Activated naive CD4-positive, alpha-beta T cell treated with anti-CD3 and anti-CD28 coated beads, Interleukin-2, amount 50 U/mL, for 72 hours (primary cell): ENCODE results near the gene SLC9A1. TPM values are rescaled to one million over a fixed set of nuclear protein-coding genes. Genes with fewer than 3 reads are reported as not detected.

Source experiments
- ATAC-seq, 2 donors: fragments of 150-1000 bp; cut with Tn5 transposase; 2 replicates each; pipeline ENCODE4 v1.10.0; 2021; ENCODE audit warnings: mild to moderate bottlenecking in 2 of 2, moderate library complexity in 2 of 2
- DNase-seq, 2 donors: peaks; one replicate each; pipeline ENCODE4 v3.0.0; 2021 to 2022; ENCODE audit warnings: low spot score in 2 of 2
- H3K27ac Mint-ChIP-seq, 2 donors: one replicate each; pipeline ENCODE4 v1.8.0; 2022; ENCODE audit warnings: mild to moderate bottlenecking in 2 of 2, mixed read lengths in 2 of 2
- H3K36me3 Mint-ChIP-seq, 2 donors: one replicate each; pipeline ENCODE4 v1.8.0; 2022; ENCODE audit warnings: mixed read lengths in 2 of 2
- H3K9me3 Mint-ChIP-seq, 2 donors: one replicate each; pipeline ENCODE4 v1.8.0; 2022; ENCODE audit warnings: mixed read lengths in 2 of 2
- total RNA-seq, 2 donors: library from RNA; stranded (reverse); gene quantifications; one replicate each; pipeline ENCODE4 v1.2.3, GENCODE V29; 2022

Gene SLC9A1
- total RNA-seq, 2 donors from 2014 or later, result 16.2 to 18.8 TPM

DNA sequence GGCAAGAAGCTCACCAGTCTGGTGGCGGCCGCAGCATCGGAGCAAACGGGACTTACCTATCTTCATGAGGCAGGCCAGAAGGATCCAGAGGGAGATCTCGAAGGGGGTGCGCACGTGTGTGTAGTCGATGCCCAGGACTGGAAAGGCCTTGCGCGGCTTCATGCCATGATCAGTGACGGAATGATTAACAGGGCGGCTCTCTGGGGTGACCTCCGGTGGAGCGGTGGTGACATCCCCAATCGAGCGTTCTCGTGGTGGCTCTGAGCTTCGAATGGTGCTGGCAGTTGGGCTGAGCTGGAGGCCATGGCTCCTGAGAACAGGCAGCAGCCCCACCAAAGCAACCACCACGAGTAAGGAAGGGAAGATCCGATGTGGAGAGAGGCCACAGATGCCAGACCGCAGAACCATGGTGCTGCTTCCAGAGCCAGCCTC is 982 bp downstream of the SLC9A1 start:
- Mint-ChIP-seq H3K27ac (peak overlapping the region; percentile 96 to 98), H3K36me3 (peaks cover 4 to 14% of the 10 kb centered on the region in 2 donors), H3K9me3 (peaks cover 0 to 5% of the 10 kb centered on the region in 2 donors)
- ATAC-seq (no peak), DNase-seq (no peak)

DNA sequence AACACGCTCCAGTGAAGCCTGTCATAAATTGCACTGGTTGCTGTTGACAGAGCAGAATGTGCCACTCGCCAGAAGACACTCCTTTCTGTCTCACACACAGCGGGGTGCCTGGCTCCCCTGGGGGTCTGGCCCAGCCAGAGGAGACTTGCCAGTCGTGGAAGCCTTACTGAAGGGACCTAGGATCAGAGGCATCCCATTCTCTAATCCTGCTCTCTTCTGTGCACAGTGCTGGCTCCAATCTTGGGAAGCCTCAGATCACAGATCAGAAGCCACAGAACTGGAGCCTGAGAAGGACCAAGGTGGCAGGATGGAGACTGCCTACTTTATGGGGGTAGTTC is 1.4 kb downstream of the SLC9A1 start:
- peaks cover 4 to 14% of the 10 kb centered on the region in 2 donors for H3K36me3 Mint-ChIP-seq
- peaks cover 0 to 5% of the 10 kb centered on the region in 2 donors for H3K9me3 Mint-ChIP-seq
- H3K27ac Mint-ChIP-seq, result peak overlapping the region; percentile 96 to 98
- ATAC-seq (no peak), DNase-seq (no peak)

DNA sequence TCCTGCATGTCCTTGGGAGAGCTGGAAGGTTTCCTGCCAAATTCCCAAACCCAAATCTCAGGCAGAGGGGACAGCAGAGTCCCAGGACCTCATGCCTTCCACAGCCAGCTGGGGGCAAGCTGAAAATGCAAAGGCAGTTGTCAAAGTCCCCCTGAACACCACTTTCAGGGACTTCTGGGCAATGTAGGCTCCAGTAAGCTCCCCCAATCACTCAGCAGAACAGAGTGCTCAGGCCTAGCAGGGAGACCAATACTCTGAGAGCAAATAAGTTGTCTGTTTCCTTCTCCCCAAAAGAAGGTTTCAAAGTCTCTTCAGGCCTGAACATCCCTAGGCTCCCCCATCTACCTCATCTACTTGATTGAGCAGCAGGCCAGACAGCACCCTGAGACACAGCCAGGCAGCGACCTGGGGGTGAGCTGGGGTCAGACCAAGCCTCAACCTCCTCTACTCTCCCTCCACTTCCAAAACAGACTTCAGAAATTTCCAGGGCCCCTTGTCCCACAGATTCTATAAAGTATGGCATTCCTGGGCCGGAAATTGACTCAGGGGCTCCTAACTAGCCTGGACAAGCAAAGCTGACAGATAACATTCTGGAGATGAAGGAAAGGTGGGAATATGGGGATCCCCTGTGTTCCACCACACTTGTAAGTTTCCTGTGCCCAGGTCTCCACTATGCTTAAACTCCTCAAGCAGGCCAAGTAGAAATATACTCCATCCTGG is 1.9 kb downstream of the SLC9A1 start:
- ATAC-seq (no peak), DNase-seq (no peak)
- H3K27ac Mint-ChIP-seq, result peak overlapping the region; percentile 96 to 98
- peaks cover 0 to 5% of the 10 kb centered on the region in 2 donors for H3K9me3 Mint-ChIP-seq
- peaks cover 4 to 14% of the 10 kb centered on the region in 2 donors for H3K36me3 Mint-ChIP-seq

DNA sequence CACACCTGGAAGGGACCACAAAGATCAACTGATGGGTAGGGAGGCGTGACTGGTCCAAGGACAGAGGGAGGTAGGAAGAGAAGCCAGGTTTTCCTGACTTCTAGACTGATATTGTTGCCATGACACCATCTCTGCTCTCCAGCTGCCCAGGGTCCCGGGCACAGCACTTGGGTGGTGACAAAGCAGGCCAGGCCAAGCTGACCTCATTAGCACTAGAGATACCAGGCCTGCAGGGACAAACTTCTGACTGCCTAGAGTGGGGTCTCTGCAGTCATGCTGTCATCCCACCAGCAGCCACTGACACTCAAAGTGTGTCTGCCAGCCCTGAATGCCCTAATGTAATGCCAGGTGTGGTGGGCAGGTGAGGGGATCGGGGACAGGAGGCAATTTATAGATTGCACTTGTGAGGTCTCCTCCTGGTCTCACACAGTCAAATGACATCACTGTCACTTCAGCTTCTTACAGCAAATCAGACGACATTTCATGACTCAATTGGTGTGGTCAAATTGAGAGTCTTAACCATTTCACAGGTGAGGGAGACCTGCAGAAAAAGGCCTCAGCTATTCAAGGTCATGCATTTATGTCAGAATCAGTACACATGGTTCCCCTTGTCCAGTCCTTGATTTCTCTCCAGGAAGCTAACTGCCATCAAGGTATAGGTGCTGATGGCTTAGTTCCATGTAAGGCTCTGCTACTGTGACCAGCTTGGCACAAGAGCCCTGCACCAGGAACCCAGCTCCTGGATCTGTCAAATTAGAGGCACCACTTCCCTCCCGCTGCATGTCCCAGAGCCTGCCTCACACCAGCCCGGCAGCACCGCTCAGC is 2.7 kb downstream of the SLC9A1 start:
- ATAC-seq, result peak; percentile 19 to 21
- Mint-ChIP-seq H3K9me3 (peaks cover 0 to 5% of the 10 kb centered on the region in 2 donors), H3K27ac (peak overlapping the region; percentile 3 to 96), H3K36me3 (peaks cover 4 to 14% of the 10 kb centered on the region in 2 donors)
- DNase-seq, result no peak

DNA sequence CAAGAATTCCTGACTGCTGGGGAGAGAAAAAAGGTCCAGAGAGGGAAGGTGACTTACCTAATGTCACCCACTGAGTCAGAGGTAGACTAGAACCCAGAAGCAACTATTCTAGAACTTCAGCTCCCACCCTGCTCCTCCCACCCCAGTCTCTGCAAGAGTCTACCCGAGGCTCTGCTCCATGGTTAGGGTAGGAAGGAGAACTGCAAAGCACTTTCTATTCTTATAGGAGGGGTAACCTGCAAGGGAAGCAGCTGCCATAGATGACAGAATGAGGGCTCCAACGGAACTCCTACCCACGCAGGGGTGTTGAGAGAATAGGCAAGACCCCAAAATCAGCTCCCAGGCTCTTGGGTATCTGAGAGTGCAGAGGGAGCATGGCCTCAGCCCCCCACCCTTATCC is 4.3 kb downstream of the SLC9A1 start:
- ATAC-seq (no peak), DNase-seq (no peak)
- H3K9me3 Mint-ChIP-seq, result peaks cover 0 to 5% of the 10 kb centered on the region in 2 donors
- no peak overlapping the region for H3K27ac Mint-ChIP-seq
- peaks cover 4 to 14% of the 10 kb centered on the region in 2 donors for H3K36me3 Mint-ChIP-seq

DNA sequence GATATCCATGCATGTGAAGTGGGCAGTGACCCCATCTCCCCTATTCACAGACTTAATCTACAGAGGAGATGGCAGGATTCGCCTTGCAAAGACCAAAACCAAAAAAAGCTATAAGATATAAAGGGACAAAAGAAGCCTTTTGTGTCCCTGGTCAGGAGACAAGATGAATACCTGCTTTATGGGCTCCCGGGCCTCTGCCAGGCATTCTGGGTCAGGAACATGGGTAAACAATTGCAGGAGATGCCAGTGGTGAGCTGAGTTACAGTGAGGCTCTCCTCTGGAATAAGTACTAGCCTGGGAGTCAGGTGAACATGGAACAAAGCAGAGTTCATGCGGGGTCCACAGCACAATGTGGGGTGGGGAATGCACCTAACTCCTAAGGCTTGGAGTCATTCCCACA is 4.7 kb downstream of the SLC9A1 start:
- Mint-ChIP-seq H3K36me3 (peaks cover 4 to 14% of the 10 kb centered on the region in 2 donors), H3K27ac (peak overlapping the region in 1 of 2 donors; percentile 19), H3K9me3 (peaks cover 0 to under 1% of the 10 kb centered on the region in 2 donors)
- ATAC-seq (no peak), DNase-seq (no peak)

DNA sequence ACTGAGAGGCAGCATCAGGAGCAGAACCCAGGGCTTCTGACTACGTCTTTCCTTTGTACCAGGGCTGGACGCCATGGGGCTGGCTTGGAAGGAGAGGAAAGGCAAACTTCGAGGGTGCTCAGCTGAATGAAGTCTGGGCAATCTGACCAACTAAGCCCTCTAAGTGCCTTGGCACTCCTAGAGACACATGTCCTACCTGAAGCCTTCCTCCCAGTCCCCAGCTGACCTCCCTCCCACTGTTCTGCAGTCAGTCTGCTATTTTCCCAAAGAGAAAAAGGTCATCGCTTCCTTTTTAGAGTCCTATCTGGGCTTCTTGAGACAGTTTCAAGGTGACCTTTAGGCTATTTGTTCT is 5.2 kb downstream of the SLC9A1 start:
- H3K9me3 Mint-ChIP-seq, result no peaks in the 10 kb centered on the region
- H3K36me3 Mint-ChIP-seq, result peaks cover 4 to 14% of the 10 kb centered on the region in 2 donors
- peak overlapping the region in 1 of 2 donors; percentile 19 for H3K27ac Mint-ChIP-seq
- ATAC-seq (no peak), DNase-seq (no peak)

DNA sequence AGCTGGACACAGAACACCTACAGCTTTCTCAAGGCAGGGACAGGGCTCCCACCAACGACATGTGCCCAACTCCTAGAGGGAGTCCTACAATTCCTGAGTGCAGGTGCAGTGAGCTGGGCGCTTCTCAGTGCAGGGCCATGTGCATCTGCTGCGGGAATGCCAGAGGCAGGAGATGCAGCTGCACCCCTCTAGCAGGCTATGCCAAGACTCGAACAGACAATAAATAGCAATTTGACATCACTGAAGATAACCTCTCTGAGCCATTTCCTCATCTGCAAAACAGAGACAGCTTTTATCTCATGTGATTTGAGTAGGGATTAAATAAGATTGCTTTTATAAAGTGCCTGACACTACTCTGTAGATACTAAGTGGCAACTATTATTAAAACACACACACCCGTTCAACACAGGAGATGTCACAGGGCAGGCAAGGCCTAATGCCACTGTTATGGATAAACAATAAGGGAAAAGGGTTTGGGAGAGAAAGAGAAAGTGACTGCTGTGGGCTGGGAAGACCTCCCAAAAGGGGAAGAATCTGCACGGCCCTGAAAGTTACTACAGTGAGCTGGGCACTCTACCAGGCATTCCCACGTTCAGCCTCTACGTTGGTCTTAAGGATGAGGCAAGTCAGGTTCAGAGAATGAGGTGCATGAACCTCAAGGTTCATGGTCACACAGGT is 5.7 kb downstream of the SLC9A1 start:
- DNase-seq (no peak), ATAC-seq (no peak)
- Mint-ChIP-seq H3K9me3 (no peaks in the 10 kb centered on the region), H3K36me3 (peaks cover 4 to 10% of the 10 kb centered on the region in 2 donors), H3K27ac (no peak overlapping the region)

DNA sequence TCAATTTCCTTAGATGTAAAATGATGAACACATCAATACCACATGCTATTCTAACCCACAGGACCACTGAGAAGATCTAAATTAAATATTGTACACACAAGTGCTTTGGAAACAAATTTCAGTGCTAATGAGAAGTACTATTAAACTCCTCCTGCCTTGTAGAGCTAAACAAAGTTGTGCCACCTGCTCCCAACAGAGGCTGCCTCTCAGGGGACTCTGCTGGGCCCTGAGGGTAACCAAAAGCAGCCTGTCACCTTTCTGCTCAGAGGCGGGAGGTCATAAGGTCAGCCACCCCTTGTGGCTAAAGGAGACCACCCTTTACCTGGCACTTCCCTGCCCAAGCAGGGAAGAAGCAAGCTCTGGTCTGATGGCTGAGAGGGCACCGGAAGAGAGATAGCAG is 6.3 kb downstream of the SLC9A1 start:
- ATAC-seq (no peak), DNase-seq (no peak)
- peaks cover 1 to 3% of the 10 kb centered on the region in 2 donors for H3K36me3 Mint-ChIP-seq
- H3K27ac Mint-ChIP-seq, result no peak overlapping the region
- no peaks in the 10 kb centered on the region for H3K9me3 Mint-ChIP-seq

DNA sequence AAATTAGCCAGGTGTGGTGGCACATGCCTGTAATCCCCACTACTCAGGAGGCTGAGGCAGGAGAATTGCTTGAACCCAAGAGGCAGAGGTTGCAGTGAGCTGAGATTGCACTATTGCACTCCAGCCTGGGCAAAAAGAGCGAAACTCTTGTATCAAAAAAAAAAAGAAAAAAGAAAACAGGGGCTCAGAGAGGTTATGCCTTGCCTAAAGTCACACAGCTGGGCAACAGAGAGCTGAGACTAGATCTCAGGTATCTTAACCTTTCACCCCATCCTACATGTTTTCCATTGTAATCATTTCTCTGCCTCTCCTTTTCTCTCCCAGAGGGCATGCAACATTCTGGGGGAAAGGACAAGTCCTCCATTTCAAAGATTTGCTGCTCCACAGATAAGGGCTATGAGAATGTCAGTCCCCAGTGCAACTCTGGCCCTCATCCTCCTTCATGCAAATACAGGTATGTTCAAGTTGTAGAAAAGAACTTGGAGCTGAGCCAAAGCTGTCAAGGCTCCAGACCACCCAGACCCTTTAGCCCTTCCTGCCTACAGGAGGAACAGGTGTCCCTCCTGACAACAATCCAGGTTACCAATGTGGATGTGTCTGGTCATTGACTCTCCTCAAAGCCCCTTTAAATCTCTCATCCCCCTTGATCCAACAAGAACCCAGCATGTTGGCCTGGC is 6.9 kb downstream of the SLC9A1 start:
- H3K9me3 Mint-ChIP-seq, result no peaks in the 10 kb centered on the region
- H3K27ac Mint-ChIP-seq, result peak overlapping the region in 1 of 2 donors; percentile 48
- H3K36me3 Mint-ChIP-seq, result no peaks in the 10 kb centered on the region
- ATAC-seq (no peak), DNase-seq (no peak)

DNA sequence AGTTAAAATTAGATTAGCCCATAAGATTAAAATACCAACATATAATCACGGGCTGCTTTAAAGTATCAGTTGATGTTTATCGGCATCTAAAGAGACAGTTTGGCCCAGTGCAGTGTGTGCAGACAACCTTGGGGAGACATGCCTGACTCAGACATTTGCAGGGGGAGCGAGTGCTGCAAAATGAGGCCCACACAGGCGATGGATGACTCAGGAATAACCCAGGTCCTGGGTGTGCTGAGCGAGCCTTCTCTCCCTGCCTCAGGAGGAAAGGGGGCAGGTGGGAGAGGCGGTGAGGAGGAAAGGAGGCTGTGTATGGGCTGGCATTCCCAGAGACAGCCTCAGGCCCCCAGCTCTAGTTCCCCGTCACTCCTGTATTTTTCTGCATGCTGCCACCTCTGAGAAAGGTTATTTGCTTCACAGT is 9.0 kb downstream of the SLC9A1 start:
- ATAC-seq (no peak), DNase-seq (no peak)
- Mint-ChIP-seq H3K9me3 (no peaks in the 10 kb centered on the region), H3K36me3 (no peaks in the 10 kb centered on the region), H3K27ac (peak overlapping the region in 1 of 2 donors; percentile 17)

DNA sequence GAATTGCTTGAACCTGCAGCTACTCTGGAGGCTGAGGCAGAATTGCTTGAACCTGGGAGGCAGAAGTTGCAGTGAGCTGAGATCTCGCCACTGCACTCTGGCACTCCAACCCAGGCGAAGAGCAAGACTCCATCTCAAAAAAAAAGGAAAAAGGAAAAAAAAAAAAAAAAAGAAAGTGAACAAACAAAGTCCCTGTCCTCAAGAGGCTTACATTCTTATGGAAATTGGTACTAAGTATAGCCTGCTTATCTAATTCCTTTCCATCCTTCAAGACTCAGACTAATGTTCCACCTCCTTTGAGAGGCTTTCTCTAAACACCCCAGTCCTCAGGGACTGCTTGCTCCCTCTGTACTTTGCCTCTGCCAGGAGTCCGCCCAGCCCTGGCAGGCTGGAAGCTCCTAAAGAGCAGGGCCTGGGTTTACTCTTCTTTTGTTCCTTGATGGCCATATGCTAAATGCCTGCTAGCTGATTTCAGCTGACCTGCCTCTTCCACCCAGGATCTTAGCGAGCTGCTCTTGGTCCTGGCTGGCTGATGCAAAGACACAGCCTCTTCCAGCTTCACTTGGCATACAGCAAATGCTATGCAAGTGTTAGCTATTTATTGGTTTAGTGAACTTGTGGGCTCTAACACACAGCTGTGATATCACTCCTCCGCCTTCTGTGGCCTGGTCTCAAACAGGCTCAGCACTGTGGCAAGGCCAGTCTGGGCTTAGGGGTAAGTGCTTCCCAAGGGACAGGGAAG is 9.8 kb downstream of the SLC9A1 start:
- H3K9me3 Mint-ChIP-seq, result no peaks in the 10 kb centered on the region
- DNase-seq (no peak), ATAC-seq (no peak)
- no peaks in the 10 kb centered on the region for H3K36me3 Mint-ChIP-seq
- peak overlapping the region in 1 of 2 donors; percentile 45 for H3K27ac Mint-ChIP-seq

DNA sequence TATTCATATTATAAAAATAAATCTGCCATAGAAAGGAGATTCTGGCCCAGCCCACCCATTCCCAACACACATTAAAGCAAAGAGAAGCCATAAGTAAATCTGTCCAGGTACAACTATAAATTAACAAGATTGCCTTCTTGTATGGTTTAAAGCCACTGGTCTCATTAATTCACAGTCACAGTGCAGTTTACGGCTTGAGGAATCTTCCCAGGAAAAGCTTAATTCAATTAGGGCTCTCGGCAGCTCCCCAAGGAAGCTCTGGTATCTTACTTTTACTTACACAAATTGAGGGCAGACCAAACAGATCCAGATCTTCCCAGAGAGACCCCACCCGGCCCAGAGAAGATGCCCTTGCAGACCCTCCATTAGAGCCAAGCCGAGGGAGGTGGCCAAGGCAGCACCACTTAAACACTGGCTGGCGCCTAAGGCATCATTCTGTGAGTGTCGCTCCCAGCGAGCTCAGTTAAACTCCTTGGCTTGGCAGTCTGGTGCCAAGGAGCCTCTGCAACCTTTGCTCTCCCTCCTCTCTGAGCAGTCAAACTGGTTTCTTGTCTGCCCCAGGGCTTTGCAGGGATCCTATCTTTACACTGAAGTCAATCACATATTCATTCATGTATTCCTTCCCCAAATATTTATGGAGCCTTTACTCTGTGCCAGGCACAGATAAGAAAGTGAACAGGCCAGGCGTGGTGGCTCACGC is 10.7 kb downstream of the SLC9A1 start:
- Mint-ChIP-seq H3K36me3 (no peaks in the 10 kb centered on the region), H3K9me3 (no peaks in the 10 kb centered on the region), H3K27ac (no peak overlapping the region)
- no peak for DNase-seq
- no peak for ATAC-seq

DNA sequence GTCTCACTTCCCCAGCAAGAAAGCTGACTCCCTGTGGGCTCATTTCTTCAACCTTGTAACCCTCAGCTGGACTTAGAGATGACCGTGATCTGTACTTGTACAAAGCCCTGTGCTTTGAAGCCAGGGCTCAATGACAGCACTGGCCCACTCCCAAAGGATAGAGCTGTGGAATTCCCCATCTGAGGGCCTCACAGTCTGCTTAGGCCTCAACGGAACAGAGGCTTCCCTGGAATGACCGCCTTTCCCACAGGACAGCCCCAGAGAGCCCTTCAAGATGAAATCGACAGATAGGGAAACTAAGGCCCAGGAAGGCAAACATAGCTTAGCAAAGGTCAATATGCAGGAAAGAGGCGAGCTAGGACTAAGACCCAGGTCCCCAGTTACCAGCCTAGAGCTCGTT is 11.5 kb downstream of the SLC9A1 start:
- no peaks in the 10 kb centered on the region for H3K9me3 Mint-ChIP-seq
- no peak for ATAC-seq
- peak overlapping the region; percentile 58 to 70 for H3K27ac Mint-ChIP-seq
- no peaks in the 10 kb centered on the region for H3K36me3 Mint-ChIP-seq
- no peak for DNase-seq

DNA sequence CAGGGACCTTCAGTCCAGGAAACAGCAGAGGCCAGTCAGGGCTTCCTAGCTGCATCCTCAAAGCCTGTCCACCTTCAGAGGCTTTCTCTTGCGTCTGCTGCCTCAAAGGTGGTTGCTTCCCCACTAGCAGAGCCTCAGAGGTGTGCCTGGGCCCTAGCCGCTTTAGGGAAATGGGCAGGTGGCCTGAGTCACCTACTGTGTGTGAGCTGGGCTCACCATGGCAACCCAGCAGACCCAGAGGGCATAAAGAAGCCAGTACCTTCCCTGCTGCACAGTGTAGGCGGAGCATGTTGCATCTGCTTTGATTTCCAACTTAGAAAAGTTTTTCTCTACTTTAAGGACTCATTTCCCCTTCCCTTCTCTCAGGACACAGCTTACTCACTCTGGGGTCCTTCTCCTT is 12.5 kb downstream of the SLC9A1 start:
- Mint-ChIP-seq H3K27ac (peak overlapping the region; percentile 70 to 90), H3K36me3 (no peaks in the 10 kb centered on the region), H3K9me3 (no peaks in the 10 kb centered on the region)
- ATAC-seq (peak; percentile 90 to 93), DNase-seq (peak in 1 of 2 donors; percentile 34)
